Karpas-422 (cell line): Measurements from ENCODE around the gene POFUT2. TPM values are rescaled to one million over a fixed set of nuclear protein-coding genes. Genes with fewer than 3 reads are reported as not detected.

Source experiments
- DNase-seq: peaks from one replicate; pipeline ENCODE4 v3.0.0-alpha.2; 2015
- H2AFZ ChIP-seq: fragments of 200-600 bp; sonication (generic); 2 replicates; pipeline ENCODE4 v1.6.1; 2014; ENCODE audit warnings: antibody characterized with exemption, low read length, mixed read lengths
- H3K27ac ChIP-seq: fragments of 200-600 bp; sonication (generic); 2 replicates; pipeline ENCODE4 v1.5.1; 2014; ENCODE audit warnings: mild to moderate bottlenecking, low read length, moderate library complexity
- H3K27me3 ChIP-seq: fragments of 200-600 bp; sonication (generic); 2 replicates; pipeline ENCODE4 v1.6.1; 2014; ENCODE audit warnings: low read length, mixed read lengths
- H3K36me3 ChIP-seq: fragments of 200-600 bp; sonication (generic); 2 replicates; pipeline ENCODE4 v1.6.1; 2014; ENCODE audit warnings: low read length, mixed read lengths; ENCODE audit not compliant: insufficient read depth
- H3K4me1 ChIP-seq: fragments of 200-600 bp; sonication (generic); 2 replicates; pipeline ENCODE4 v1.6.1; 2014; ENCODE audit warnings: mild to moderate bottlenecking, low read length, mixed read lengths
- H3K4me2 ChIP-seq: fragments of 200-600 bp; sonication (generic); 2 replicates; pipeline ENCODE4 v1.6.1; 2014; ENCODE audit warnings: low read length, low read depth, mild to moderate bottlenecking; ENCODE audit not compliant: poor library complexity, severe bottlenecking
- H3K4me3 ChIP-seq: fragments of 200-600 bp; sonication (generic); 2 replicates; pipeline ENCODE4 v1.5.1; 2014; ENCODE audit warnings: mild to moderate bottlenecking, antibody characterized with exemption, low read length, mixed read lengths
- H3K79me2 ChIP-seq: fragments of 200-600 bp; sonication (generic); 2 replicates; pipeline ENCODE4 v1.6.1; 2014; ENCODE audit warnings: mild to moderate bottlenecking, low read length, mixed read lengths
- H3K9ac ChIP-seq: fragments of 200-600 bp; sonication (generic); 2 replicates; pipeline ENCODE4 v1.6.0; 2014; ENCODE audit warnings: low read length
- H3K9me2 ChIP-seq: fragments of 200-600 bp; sonication (generic), shearing (Covaris generic); replicated peaks from 2 replicates; pipeline ENCODE4 v1.6.0; 2014; ENCODE audit warnings: mild to moderate bottlenecking, low read length, moderate library complexity; ENCODE audit not compliant: insufficient read depth
- H3K9me3 ChIP-seq: fragments of 300-700, 200-600 bp; sonication (generic); 2 replicates; pipeline ENCODE4 v1.6.1; 2014; ENCODE audit warnings: low read length, mixed read lengths
- H4K20me1 ChIP-seq: fragments of 200-600 bp; sonication (generic); 2 replicates; pipeline ENCODE4 v1.6.1; 2014; ENCODE audit warnings: mild to moderate bottlenecking, antibody characterized with exemption, low read length, low read depth; ENCODE audit not compliant: insufficient read depth
- total RNA-seq: library from RNA; depleted of rRNA; stranded (reverse); fragments of >200 nt; shearing (Covaris generic); gene quantifications from 2 replicates; pipeline ENCODE4 v1.2.3, GENCODE V29; 2014; ENCODE audit warnings: low replicate concordance

The POFUT2 gene
- total RNA-seq, 1 experiment from 2014 or later, result 10.5 TPM

DNA sequence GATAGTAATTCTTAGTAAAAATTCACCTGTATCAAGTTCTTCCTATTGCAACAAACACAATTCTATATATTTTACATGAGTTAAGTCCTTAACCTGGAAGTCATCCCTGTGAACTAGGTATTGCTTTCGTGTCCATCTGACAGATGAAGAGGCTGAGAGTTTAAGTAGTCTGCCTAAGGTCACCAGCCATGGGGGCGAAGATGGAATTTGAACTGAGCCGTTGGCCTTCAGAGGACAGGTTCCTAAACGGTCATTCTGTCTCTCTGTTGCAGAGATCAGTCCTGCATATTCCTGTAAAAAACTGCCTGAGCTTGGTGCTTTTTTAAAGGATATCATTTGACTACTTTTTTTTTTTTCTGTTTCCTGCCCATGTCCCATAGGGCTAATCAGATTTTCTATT lies 10.2 kb upstream of the POFUT2 start:
- Histone ChIP-seq H2AFZ (no peak overlapping the region), H3K27me3 (no peaks in the 10 kb centered on the region), H3K4me1 (no peaks in the 10 kb centered on the region), H3K9ac (no peak overlapping the region), H3K36me3 (no peaks in the 10 kb centered on the region), H3K9me3 (no peaks in the 10 kb centered on the region), H3K79me2 (no peaks in the 10 kb centered on the region), H3K9me2 (no peaks in the 10 kb centered on the region), H4K20me1 (no peaks in the 10 kb centered on the region), H3K27ac (no peak overlapping the region), H3K4me2 (no peak overlapping the region), H3K4me3 (no peak overlapping the region)
- DNase-seq, result no peak

GRCh38 chr21:45297329-45297728 lies 9.6 kb upstream of the POFUT2 start:
- Histone ChIP-seq H2AFZ (no peak overlapping the region), H3K27me3 (no peaks in the 10 kb centered on the region), H3K4me1 (no peaks in the 10 kb centered on the region), H3K4me3 (no peak overlapping the region), H3K27ac (no peak overlapping the region), H4K20me1 (no peaks in the 10 kb centered on the region), H3K36me3 (no peaks in the 10 kb centered on the region), H3K79me2 (no peaks in the 10 kb centered on the region), H3K9me2 (no peaks in the 10 kb centered on the region), H3K9ac (no peak overlapping the region), H3K4me2 (no peak overlapping the region), H3K9me3 (no peaks in the 10 kb centered on the region)
- DNase-seq, result no peak

DNA sequence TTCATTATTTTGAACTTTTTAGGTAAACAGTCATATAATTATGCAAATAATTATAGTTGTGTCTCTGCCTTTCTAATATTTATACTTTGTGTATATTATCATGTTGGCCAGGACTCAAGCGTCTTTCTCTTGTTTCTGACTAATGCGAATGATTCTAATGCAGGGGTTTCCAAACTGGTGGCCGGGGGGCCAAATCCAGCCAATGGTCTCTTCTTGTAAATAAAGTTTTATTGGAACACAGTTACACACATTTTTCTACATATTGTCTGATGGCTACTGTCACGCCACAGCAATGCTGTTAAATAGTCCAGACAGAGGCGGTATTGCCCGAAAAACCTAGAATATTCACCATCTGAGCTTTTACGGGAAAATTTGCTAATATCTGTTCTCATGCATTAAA lies 8.9 kb upstream of the POFUT2 start:
- Histone ChIP-seq H3K4me3 (no peak overlapping the region), H3K4me2 (no peak overlapping the region), H3K27me3 (no peaks in the 10 kb centered on the region), H4K20me1 (no peaks in the 10 kb centered on the region), H3K9ac (no peak overlapping the region), H3K9me3 (no peaks in the 10 kb centered on the region), H3K9me2 (no peaks in the 10 kb centered on the region), H3K36me3 (no peaks in the 10 kb centered on the region), H3K4me1 (no peaks in the 10 kb centered on the region), H2AFZ (no peak overlapping the region), H3K79me2 (no peaks in the 10 kb centered on the region), H3K27ac (no peak overlapping the region)
- DNase-seq, result no peak

DNA sequence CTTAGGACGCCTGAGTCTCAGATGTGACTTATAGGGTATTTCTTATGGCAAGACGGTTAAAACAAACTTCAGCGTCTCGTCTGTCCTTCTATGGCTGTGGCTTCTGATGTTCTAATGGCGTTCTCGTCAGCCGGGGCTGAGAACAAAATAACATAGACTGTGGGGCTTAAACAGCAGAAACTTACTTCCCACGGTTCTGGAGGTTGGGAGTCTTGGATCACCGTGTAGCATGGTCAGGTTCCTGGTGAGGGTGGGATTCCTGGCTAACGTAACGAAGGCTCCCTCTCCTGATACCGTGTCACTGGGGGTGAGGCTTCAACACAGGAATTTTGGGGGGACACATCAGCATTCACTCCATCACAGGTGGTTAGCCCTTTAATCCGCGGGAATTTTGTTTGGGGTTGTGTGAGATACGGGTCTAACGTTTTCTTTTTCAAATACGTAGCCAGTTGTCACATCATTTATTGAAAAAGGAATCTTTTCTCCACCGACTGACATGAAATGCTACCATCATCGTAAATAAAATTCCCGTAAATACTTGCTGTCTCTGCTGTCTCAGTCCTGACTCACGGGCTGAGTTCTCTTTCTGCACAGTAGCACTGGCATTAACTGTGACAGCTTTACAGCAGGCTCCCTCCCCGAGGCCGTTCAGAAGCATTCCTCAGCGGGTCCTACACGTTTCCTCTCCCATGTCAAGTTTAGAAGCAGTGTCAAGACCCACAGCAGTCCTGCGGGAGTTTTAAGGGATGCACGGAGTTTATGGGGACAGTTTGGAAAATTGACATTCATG lies 8.1 kb upstream of the POFUT2 start:
- Histone ChIP-seq H3K4me2 (no peak overlapping the region), H3K36me3 (no peaks in the 10 kb centered on the region), H3K9me2 (no peaks in the 10 kb centered on the region), H3K27ac (no peak overlapping the region), H3K4me1 (no peaks in the 10 kb centered on the region), H3K27me3 (no peaks in the 10 kb centered on the region), H3K9ac (no peak overlapping the region), H3K9me3 (no peaks in the 10 kb centered on the region), H3K79me2 (no peaks in the 10 kb centered on the region), H3K4me3 (no peak overlapping the region), H2AFZ (no peak overlapping the region), H4K20me1 (no peaks in the 10 kb centered on the region)
- no peak for DNase-seq

- H3K79me2 ChIP-seq, result no peaks in the 10 kb centered on the region
- H2AFZ ChIP-seq, result no peak overlapping the region
- H3K9ac ChIP-seq, result no peak overlapping the region
- no peaks in the 10 kb centered on the region for H3K9me2 ChIP-seq
- DNase-seq, result no peak
- H3K4me1 ChIP-seq, result no peaks in the 10 kb centered on the region
- no peak overlapping the region for H3K27ac ChIP-seq
- H3K4me3 ChIP-seq, result no peak overlapping the region
- H3K27me3 ChIP-seq, result no peaks in the 10 kb centered on the region
- no peak overlapping the region for H3K4me2 ChIP-seq
- no peaks in the 10 kb centered on the region for H3K36me3 ChIP-seq
- H3K9me3 ChIP-seq, result no peaks in the 10 kb centered on the region
- H4K20me1 ChIP-seq, result no peaks in the 10 kb centered on the region
Measured at GRCh38 chr21:45294509-45295291, 7.0 kb upstream of the POFUT2 start.

DNA sequence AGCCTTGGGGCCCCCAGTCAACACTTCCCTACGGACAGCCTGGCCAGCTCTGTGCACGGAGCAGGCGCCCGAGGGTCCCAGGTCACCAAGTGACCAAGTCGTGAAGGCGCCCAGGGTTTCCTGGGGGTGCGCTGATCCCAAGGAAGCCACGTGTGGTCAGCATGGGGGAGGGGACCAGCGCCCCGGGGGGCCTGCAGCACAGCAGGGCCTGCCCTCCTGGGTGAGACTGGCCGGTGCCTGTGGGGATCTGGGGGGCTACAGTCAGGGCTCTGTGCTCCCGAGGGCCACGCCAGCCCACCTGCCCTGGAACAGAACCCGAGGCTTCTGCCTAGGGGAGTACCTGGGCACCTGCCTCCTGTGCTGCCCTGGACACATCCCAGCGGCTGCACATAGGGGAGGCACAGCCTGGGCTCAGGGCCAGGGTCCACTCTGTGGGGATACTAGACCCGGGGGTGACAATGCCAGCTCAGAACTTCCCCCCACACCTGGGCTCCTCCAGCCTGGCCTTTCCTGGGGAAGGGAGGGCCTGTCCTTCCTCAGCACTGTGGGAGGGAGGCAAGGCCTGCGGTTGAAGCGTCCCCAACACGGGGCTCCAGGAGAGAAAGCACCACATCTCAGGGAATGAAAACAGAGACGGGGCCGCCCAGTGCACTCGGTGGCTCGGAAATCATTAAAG lies 6.2 kb upstream of the POFUT2 start:
- H3K9ac ChIP-seq, result no peak overlapping the region

GRCh38 chr21:45293220-45293725 lies 5.6 kb upstream of the POFUT2 start:
- H3K79me2 ChIP-seq, result no peaks in the 10 kb centered on the region
- no peak overlapping the region for H3K9ac ChIP-seq
- peaks cover 4% of the 10 kb centered on the region; the same call in 1 of the 2 replicates for H3K4me1 ChIP-seq
- no peaks in the 10 kb centered on the region for H3K9me2 ChIP-seq
- no peak overlapping the region for H2AFZ ChIP-seq
- no peak for DNase-seq
- H3K4me3 ChIP-seq, result no peak overlapping the region
- no peaks in the 10 kb centered on the region for H3K27me3 ChIP-seq
- H3K9me3 ChIP-seq, result no peaks in the 10 kb centered on the region
- no peaks in the 10 kb centered on the region for H4K20me1 ChIP-seq
- H3K36me3 ChIP-seq, result no peaks in the 10 kb centered on the region
- H3K27ac ChIP-seq, result no peak overlapping the region
- no peak overlapping the region for H3K4me2 ChIP-seq

More for the DNA sequence above, 6.2 kb upstream of the POFUT2 start:
- Histone ChIP-seq H3K4me3 (no peak overlapping the region), H3K4me1 (no peaks in the 10 kb centered on the region), H3K27ac (no peak overlapping the region), H3K4me2 (no peak overlapping the region), H3K79me2 (no peaks in the 10 kb centered on the region), H3K27me3 (no peaks in the 10 kb centered on the region), H4K20me1 (no peaks in the 10 kb centered on the region), H3K36me3 (no peaks in the 10 kb centered on the region), H3K9me2 (no peaks in the 10 kb centered on the region), H2AFZ (no peak overlapping the region), H3K9me3 (no peaks in the 10 kb centered on the region)
- DNase-seq, result no peak
